ENCODE results near the gene VAV2. TPM values are rescaled to one million over a fixed set of nuclear protein-coding genes. Genes with fewer than 3 reads are reported as not detected.

Gene VAV2
- total RNA-seq, 1 donor, result 13.4 TPM

DNA sequence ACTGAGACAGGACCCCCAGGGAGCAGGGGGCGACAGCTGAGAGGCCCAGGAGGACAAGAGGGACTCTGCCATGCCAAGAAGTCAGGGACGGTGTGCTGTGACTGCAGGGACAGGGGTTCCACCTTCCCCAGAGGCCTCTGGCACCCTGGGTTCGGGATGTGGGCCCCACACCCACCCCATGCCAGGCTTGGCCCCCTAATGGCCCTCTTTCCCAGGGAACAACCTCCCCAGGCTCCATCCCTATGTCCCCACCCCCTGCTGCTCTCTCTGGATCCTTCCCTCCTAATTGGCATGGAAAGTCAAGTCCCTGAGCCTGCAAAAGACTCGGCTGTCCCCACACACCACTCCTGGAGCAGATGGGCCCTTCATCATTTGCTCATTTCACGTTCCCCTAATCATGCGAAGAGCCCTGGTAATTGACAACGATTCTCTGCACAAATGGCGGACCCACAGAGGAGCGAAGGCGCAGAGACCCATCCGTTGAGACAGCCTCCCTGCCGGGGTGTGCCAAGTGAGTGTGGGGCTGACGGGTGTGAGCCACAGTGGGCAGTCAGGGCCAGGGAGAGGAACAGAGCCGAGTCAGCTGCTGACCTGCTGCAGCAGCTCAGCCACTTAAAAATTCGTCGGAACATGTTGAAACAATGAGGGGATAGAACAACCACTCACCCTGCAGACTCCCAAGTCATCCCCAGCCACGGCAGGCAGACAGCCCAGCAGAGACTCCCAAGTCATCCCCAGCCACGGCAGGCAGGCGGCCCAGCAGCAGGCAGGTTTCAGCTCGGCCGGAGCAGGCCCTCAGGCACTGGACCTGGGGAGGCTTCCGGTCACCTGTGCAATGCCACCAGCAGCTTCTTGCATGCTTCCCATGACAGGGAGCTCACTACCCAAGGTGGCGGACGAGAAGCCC lies 109.0 kb downstream of the VAV2 start:
- no peak overlapping the region for H3K4me3 ChIP-seq (ENCODE audit: low read depth, low read length)
- no peak for TF ChIP-seq CTCF (IDR thresholded peaks at IDR 0.05; ENCODE audit: insufficient read depth, low read depth, low read length)
- DNase-seq (ENCODE audit: low read depth), result no peak

GRCh38 chr9:133881671-133882381 lies 110.3 kb downstream of the VAV2 start:
- no peak overlapping the region for H3K4me3 ChIP-seq (ENCODE audit: low read depth, low read length)
- no peak for DNase-seq (ENCODE audit: low read depth)
- no peak for TF ChIP-seq CTCF (IDR thresholded peaks at IDR 0.05; ENCODE audit: insufficient read depth, low read depth, low read length)

DNA sequence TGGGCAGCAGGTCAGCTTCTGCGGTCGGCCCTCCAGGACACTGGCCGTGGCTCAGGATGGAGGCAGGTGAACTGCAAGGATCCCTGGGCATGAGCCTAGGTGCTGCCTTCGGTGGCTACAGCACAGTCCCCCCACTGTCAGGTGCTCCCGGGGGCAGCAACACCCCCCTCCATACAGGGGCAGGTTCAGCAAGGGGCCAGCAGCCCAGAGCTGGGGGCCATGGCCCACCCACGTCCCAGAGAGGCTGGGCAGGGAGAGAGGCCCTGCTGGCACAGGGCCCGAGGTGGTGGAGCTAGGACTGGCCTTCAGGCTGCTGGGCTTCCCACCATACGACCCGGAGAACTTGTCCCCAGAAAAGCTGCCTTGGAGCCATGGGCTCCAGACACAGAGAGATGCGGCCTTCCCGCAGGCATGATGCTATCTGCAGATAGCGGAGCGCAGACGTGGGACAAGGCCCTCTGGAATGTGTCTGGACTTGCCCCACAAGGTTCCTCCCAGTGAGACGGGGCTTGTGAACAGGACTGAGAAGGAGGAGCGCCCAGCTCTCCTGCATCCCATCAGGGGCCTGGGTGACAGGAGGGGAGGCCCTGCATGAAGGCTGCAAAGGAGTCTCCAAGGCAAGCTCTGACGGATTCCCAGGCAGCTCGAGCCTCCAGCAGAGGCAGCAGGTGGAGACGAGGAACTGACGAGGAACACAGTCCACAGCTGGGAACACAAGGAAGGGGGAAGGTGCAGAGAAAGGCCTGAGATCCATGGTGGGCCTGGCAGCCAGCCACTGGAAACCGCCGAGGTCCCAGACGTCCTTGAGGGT lies 111.1 kb downstream of the VAV2 start:
- DNase-seq (ENCODE audit: low read depth), result peak; percentile 86
- no peak for TF ChIP-seq CTCF (IDR thresholded peaks at IDR 0.05; ENCODE audit: insufficient read depth, low read depth, low read length)
- no peak overlapping the region for H3K4me3 ChIP-seq (ENCODE audit: low read depth, low read length)

- TF ChIP-seq CTCF (IDR thresholded peaks at IDR 0.05; ENCODE audit: insufficient read depth, low read depth, low read length), result no peak
- DNase-seq (ENCODE audit: low read depth), result no peak
- no peak overlapping the region for H3K4me3 ChIP-seq (ENCODE audit: low read depth, low read length)
Measured at GRCh38 chr9:133880136-133880535, 112.0 kb downstream of the VAV2 start.

GRCh38 chr9:133879615-133880014 lies 112.5 kb downstream of the VAV2 start:
- no peak for DNase-seq (ENCODE audit: low read depth)
- TF ChIP-seq CTCF (IDR thresholded peaks at IDR 0.05; ENCODE audit: insufficient read depth, low read depth, low read length), result no peak
- H3K4me3 ChIP-seq (ENCODE audit: low read depth, low read length), result no peak overlapping the region

GRCh38 chr9:133878402-133878801 lies 113.7 kb downstream of the VAV2 start:
- DNase-seq (ENCODE audit: low read depth), result no peak
- TF ChIP-seq CTCF (IDR thresholded peaks at IDR 0.05; ENCODE audit: insufficient read depth, low read depth, low read length), result no peak
- H3K4me3 ChIP-seq (ENCODE audit: low read depth, low read length), result no peak overlapping the region

Data from fibroblast of villous mesenchyme (primary cell).